Testis (tissue), 3 donors: ENCODE data around the gene CDC14A. TPM values are rescaled to one million over a fixed set of nuclear protein-coding genes. Genes with fewer than 3 reads are reported as not detected.

Experiments used
- DNase-seq: peaks from one replicate; pipeline ENCODE4 v3.0.0-alpha.2; 2019
- H3K27ac ChIP-seq, 2 donors: fragments of 200-600 bp; sonication (generic); one replicate each; pipeline ENCODE4 v1.5.1; 2019
- H3K27me3 ChIP-seq: fragments of 200-600 bp; sonication (generic); one replicate; pipeline ENCODE4 v1.5.1; 2019
- H3K36me3 ChIP-seq: fragments of 200-600 bp; sonication (generic); one replicate; pipeline ENCODE4 v1.5.1; 2017; ENCODE audit warnings: low read depth; ENCODE audit errors: missing control alignments
- H3K4me1 ChIP-seq: fragments of 200-600 bp; sonication (generic); one replicate; pipeline ENCODE4 v1.5.1; 2019
- H3K4me3 ChIP-seq, 2 donors: fragments of 200-600 bp; sonication (generic); one replicate each; pipeline ENCODE4 v1.5.1; 2017 to 2019
- H3K9me3 ChIP-seq: fragments of 200-600 bp; sonication (generic); one replicate; pipeline ENCODE4 v1.5.1; 2017
- POLR2A ChIP-seq: fragments of 450-650 bp; IDR thresholded peaks from one replicate; pipeline ENCODE4 v1.6.1; 2017; ENCODE audit warnings: antibody characterized with exemption, mild to moderate bottlenecking, moderate library complexity
- WGBS, 2 donors: methylation state at CpG; one replicate each; pipeline ENCODE4 v1.1.5; 2018; 5-methylcytosine and 5-hydroxymethylcytosine counted together
- intact Hi-C: fragments of 100-400 bp; cut with DNase I; formaldehyde crosslinking; loops from one replicate; pipeline ENCODE4 v1.15.1; 2023; ENCODE audit warnings: low total_unique reads
- polyA plus RNA-seq: library from polyadenylated mRNA; stranded (reverse); fragments of 350-450 nt; fragmentation: Illumina TruSeq; extraction: RNeasy Lipid Tissue Mini Kit (QIAGEN cat#74804); gene quantifications from one replicate; pipeline ENCODE4 v1.2.3, GENCODE V29; 2014; ENCODE audit warnings: low read depth, low replicate concordance; ENCODE audit not compliant: insufficient read depth
- total RNA-seq, 2 donors: library from RNA; depleted of rRNA; stranded (reverse); fragments of >200 nt; gene quantifications; one replicate each; pipeline ENCODE4 v1.2.3, GENCODE V29; 2016
- TF ChIP-seq, protein P1 (sequence below), 3 experiments: fragments of 450-650 bp in 2 of 3; fragments of 200-600 bp in 1 of 3; sonication (generic) in 1 of 3; IDR thresholded peaks; one replicate each; pipeline ENCODE4 v1.5.1; 2016 to 2019; ENCODE audit warnings: antibody characterized with exemption in 3 of 3, mild to moderate bottlenecking in 2 of 3, moderate library complexity in 1 of 3

The CDC14A gene
- total and polyA plus RNA-seq, 3 donors from 2014 or later = 28.3 to 55.9 (median 40.6) TPM

DNA sequence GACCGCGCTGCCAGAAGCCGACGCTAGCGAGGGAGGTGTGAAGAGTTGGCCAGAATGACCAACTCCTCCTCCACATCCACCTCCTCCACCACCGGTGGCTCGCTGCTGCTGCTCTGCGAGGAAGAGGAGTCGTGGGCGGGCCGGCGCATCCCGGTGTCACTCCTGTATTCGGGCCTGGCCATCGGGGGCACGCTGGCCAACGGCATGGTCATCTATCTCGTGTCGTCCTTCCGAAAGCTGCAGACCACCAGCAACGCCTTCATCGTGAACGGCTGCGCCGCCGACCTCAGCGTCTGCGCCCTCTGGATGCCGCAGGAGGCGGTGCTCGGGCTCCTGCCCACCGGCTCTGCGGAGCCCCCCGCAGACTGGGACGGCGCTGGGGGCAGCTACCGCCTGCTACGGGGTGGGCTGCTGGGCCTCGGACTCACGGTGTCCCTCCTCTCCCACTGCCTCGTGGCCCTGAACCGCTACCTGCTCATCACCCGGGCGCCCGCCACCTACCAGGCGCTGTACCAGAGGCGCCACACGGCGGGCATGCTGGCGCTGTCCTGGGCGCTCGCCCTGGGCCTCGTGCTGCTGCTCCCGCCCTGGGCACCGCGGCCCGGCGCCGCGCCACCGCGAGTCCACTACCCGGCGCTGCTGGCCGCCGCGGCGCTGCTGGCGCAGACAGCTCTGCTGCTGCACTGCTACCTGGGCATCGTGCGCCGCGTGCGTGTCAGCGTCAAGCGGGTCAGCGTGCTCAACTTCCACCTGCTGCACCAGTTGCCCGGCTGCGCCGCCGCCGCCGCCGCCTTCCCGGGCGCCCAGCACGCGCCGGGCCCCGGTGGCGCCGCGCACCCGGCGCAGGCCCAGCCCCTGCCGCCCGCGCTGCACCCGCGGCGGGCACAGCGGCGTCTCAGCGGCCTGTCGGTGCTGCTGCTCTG lies 186.9 kb downstream of the CDC14A start:
- intact Hi-C loops = no loop called here
- peaks cover 9% of the 10 kb centered on the region for H3K4me1 ChIP-seq
- H3K27ac ChIP-seq = no peak overlapping the region
- peak; percentile 30 for DNase-seq
- TF ChIP-seq POLR2A = no peak
- TF ChIP-seq, protein P1, sequence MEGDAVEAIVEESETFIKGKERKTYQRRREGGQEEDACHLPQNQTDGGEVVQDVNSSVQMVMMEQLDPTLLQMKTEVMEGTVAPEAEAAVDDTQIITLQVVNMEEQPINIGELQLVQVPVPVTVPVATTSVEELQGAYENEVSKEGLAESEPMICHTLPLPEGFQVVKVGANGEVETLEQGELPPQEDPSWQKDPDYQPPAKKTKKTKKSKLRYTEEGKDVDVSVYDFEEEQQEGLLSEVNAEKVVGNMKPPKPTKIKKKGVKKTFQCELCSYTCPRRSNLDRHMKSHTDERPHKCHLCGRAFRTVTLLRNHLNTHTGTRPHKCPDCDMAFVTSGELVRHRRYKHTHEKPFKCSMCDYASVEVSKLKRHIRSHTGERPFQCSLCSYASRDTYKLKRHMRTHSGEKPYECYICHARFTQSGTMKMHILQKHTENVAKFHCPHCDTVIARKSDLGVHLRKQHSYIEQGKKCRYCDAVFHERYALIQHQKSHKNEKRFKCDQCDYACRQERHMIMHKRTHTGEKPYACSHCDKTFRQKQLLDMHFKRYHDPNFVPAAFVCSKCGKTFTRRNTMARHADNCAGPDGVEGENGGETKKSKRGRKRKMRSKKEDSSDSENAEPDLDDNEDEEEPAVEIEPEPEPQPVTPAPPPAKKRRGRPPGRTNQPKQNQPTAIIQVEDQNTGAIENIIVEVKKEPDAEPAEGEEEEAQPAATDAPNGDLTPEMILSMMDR (IDR thresholded peaks at IDR 0.05) = no peak
- H3K9me3 ChIP-seq = no peaks in the 10 kb centered on the region
- no peaks in the 10 kb centered on the region for H3K27me3 ChIP-seq
- WGBS, 2 donors = 0 to 1% methylated on average over 5 to 82 of the region's 105 CpGs
- peak overlapping the region; percentile 37 to 49 for H3K4me3 ChIP-seq
- no peaks in the 10 kb centered on the region for H3K36me3 ChIP-seq

DNA sequence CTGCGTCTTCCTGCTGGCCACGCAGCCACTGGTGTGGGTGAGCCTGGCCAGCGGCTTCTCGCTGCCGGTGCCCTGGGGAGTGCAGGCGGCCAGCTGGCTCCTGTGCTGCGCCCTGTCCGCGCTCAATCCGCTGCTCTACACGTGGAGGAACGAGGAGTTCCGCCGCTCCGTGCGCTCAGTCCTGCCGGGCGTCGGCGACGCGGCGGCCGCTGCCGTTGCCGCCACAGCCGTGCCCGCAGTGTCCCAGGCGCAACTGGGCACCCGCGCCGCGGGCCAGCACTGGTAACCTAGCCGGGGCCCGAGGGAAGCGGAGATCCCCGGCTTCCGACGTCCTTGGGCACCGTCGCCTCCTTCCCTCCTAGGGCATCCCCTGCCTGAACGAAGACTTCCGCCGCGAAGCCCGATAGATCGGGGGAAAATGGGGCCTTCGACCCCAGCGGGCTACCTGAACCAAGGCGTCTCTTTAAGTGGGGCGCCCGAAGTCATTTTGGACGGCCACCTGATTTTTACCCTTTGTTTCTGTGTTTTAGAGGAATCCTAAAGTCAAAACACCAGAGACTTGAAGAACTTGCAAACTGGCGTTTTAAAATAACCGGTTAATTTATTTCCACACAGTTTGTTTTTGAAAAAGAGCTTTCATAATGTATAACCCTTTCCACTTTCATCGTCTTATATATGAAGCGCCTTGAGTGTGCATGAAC lies 187.7 kb downstream of the CDC14A start:
- Histone ChIP-seq H3K27me3 (no peaks in the 10 kb centered on the region), H3K9me3 (no peaks in the 10 kb centered on the region), H3K36me3 (no peaks in the 10 kb centered on the region), H3K4me3 (peak overlapping the region; percentile 33 to 40), H3K4me1 (peaks cover 9% of the 10 kb centered on the region), H3K27ac (no peak overlapping the region)
- intact Hi-C loops = no loop called here
- WGBS, 2 donors = 12 to 21% methylated on average over 24 to 56 of the region's 57 CpGs
- TF ChIP-seq POLR2A = no peak
- TF ChIP-seq, protein P1 (IDR thresholded peaks at IDR 0.05) = no peak
- peak; percentile 40 for DNase-seq

DNA sequence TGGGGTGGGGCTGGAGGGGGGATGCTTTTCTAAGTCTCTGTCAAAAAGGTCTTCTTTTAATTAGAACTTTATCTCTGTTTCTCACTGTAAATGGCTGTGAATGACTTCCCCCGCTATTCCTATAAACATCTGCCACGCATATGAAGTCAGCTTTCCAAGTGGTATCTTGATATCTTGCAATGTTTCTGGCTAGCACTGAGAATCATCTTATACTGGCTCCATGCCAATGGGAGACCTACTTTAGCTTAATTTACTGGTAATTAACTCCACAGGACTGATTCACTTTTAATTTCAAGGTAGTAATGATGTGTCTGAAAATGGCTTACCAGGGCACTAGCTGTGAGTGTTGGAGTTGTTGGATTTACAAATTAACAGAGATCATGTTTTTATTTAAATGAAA lies 190.0 kb downstream of the CDC14A start:
- DNase-seq = no peak
- intact Hi-C loops = no loop called here
- TF ChIP-seq POLR2A = no peak
- TF ChIP-seq, protein P1 (IDR thresholded peaks at IDR 0.05) = no peak

DNA sequence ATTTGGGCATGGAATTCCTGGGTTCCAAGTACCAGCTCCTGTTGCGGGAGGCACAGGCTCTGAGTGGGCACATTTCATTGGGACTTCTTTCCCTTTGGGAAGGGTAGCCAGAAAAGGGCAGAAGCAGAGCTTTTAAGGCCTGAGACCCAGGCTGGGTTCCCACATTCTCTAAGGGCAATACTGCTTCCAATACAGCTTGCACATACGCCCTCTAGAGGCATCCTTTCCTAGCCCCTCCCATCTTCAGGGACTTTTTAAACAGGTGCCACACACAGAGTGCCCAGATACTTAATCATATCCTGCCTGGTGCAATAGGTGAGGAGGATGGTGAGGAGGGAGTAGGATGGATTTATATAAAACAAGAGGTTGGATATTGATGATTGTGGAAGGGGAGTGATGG lies 191.3 kb downstream of the CDC14A start:
- intact Hi-C loops = no loop called here
- H3K4me3 ChIP-seq = no peak overlapping the region
- no peaks in the 10 kb centered on the region for H3K36me3 ChIP-seq
- TF ChIP-seq, protein P1 (IDR thresholded peaks at IDR 0.05) = no peak
- TF ChIP-seq POLR2A = no peak
- H3K27ac ChIP-seq = no peak overlapping the region
- H3K9me3 ChIP-seq = no peaks in the 10 kb centered on the region
- H3K4me1 ChIP-seq = peaks cover 8% of the 10 kb centered on the region
- WGBS, 2 donors = 88 to 93% methylated on average over 1 to 2 of the region's 2 CpGs
- DNase-seq = no peak
- H3K27me3 ChIP-seq = no peaks in the 10 kb centered on the region

More for the DNA sequence above, 190.0 kb downstream of the CDC14A start:
- H3K4me1 ChIP-seq = peaks cover 9% of the 10 kb centered on the region
- 95 to 98% methylated on average over 2 of the region's 2 CpGs for WGBS, 2 donors
- H3K27ac ChIP-seq = no peak overlapping the region
- H3K9me3 ChIP-seq = no peaks in the 10 kb centered on the region
- H3K27me3 ChIP-seq = no peaks in the 10 kb centered on the region
- no peak overlapping the region for H3K4me3 ChIP-seq
- no peaks in the 10 kb centered on the region for H3K36me3 ChIP-seq
